SK-N-SH (cell line): ENCODE measurements around the gene IL31. TPM values are rescaled to one million over a fixed set of nuclear protein-coding genes. Genes with fewer than 3 reads are reported as not detected.

Source experiments
- CTCF ChIA-PET: fragments of 300-600, 350-600 bp; formaldehyde crosslinking; extraction: SDS; loops from one replicate; lab custom pipeline; 2021; lab: Yijun Ruan, JAX
- POLR2A ChIA-PET: fragments of 350-600 bp; sonication (Branson Sonifier 250); formaldehyde crosslinking; extraction: SDS; loops from one replicate; lab custom pipeline; 2020; ENCODE audit warnings: antibody characterized with exemption, inconsistent platforms; lab: Yijun Ruan, JAX
- DNase-seq: peaks from one replicate; pipeline ENCODE4 v3.0.0; 2012
- H2AFZ ChIP-seq: fragments of 200-600 bp; sonication (generic); 2 replicates; pipeline ENCODE4 v1.8.1; 2016; ENCODE audit warnings: antibody characterized with exemption, mild to moderate bottlenecking, low read depth
- H3F3A ChIP-seq: fragments of 200-600 bp; sonication (generic); replicated peaks from 2 replicates; pipeline ENCODE3; 2016; ENCODE audit warnings: antibody characterized with exemption, mild to moderate bottlenecking; ENCODE audit not compliant: insufficient read depth
- H3K27ac ChIP-seq, 2 experiments: fragments of 200-500 bp in 1 of 2; fragments of 200-600 bp in 1 of 2; sonication (Bioruptor generic) in 1 of 2; sonication (generic), shearing (Covaris generic) in 1 of 2; 2 replicates each; pipeline versions ENCODE4 v1.5.1 to v1.6.1; 2014 to 2016; ENCODE audit warnings: low read depth in 2 of 2, inconsistent platforms in 1 of 2, low read length in 1 of 2, mild to moderate bottlenecking in 1 of 2, mixed read lengths in 1 of 2
- H3K27me3 ChIP-seq: fragments of 200-600 bp; sonication (generic), shearing (Covaris generic); 2 replicates; pipeline ENCODE4 v1.6.1; 2016; ENCODE audit warnings: mixed run types; ENCODE audit not compliant: insufficient read depth
- H3K36me3 ChIP-seq, 2 experiments: fragments of 200-500 bp in 1 of 2; fragments of 200-600 bp in 1 of 2; sonication (Bioruptor generic) in 1 of 2; sonication (generic) in 1 of 2; replicated peaks in 1 of 2; 2 replicates each; pipeline versions ENCODE3 to v1.5.1; 2014 to 2016; ENCODE audit warnings: low read length in 1 of 2, mild to moderate bottlenecking in 1 of 2; ENCODE audit not compliant: insufficient read depth in 2 of 2, control insufficient read depth in 1 of 2
- H3K4me1 ChIP-seq, 2 experiments: fragments of 200-500 bp in 1 of 2; fragments of 200-600 bp in 1 of 2; sonication (Bioruptor generic) in 1 of 2; sonication (generic), shearing (Covaris generic) in 1 of 2; 2 replicates each; pipeline versions ENCODE4 v1.5.1 to v1.6.1; 2014 to 2016; ENCODE audit warnings: low read depth in 1 of 2, low read length in 1 of 2, mixed run types in 1 of 2; ENCODE audit not compliant: insufficient read depth in 2 of 2, control insufficient read depth in 1 of 2
- H3K4me2 ChIP-seq: fragments of 200-600 bp; sonication (generic), shearing (Covaris generic); 2 replicates; pipeline ENCODE4 v1.6.1; 2017; ENCODE audit warnings: mixed run types
- H3K4me3 ChIP-seq, 2 experiments: fragments of 200-500 bp in 1 of 2; fragments of 200-600 bp in 1 of 2; sonication (Bioruptor generic) in 1 of 2; sonication (generic), shearing (Covaris generic) in 1 of 2; 2 replicates each; pipeline versions ENCODE4 v1.5.1 to v1.8.1; 2014 to 2016; ENCODE audit warnings: low read depth in 2 of 2, inconsistent platforms in 1 of 2, low read length in 1 of 2, mild to moderate bottlenecking in 1 of 2, mixed read lengths in 1 of 2, moderate library complexity in 1 of 2
- H3K79me2 ChIP-seq: fragments of 200-600 bp; sonication (generic); 2 replicates; pipeline ENCODE4 v1.8.1; 2017; ENCODE audit warnings: mild to moderate bottlenecking; ENCODE audit not compliant: insufficient read depth
- H3K9ac ChIP-seq: fragments of 200-600 bp; sonication (generic); 2 replicates; pipeline ENCODE4 v1.6.1; 2017; ENCODE audit warnings: mixed run types
- H3K9me2 ChIP-seq: fragments of 200-600 bp; sonication (generic); 2 replicates; pipeline ENCODE4 v1.6.1; 2017; ENCODE audit warnings: mixed run types
- H3K9me3 ChIP-seq: fragments of 200-600 bp; sonication (generic); 2 replicates; pipeline ENCODE4 v1.6.1; 2017; ENCODE audit warnings: mixed run types, mild to moderate bottlenecking, moderate library complexity
- H4K20me1 ChIP-seq: fragments of 200-600 bp; sonication (generic); 2 replicates; pipeline ENCODE4 v1.6.1; 2017; ENCODE audit warnings: mild to moderate bottlenecking, mixed run types; ENCODE audit not compliant: insufficient read depth
- ELF1 ChIP-seq: IDR thresholded peaks from 2 replicates; pipeline ENCODE4 v1.4.0; 2012
- EP300 ChIP-seq, 2 experiments: IDR thresholded peaks; 2 replicates each; pipeline versions ENCODE4 v1.4.0 to v1.6.1; 2012; ENCODE audit warnings: borderline replicate concordance in 1 of 2, low read depth in 1 of 2, low read length in 1 of 2
- EZH2phosphoT487 ChIP-seq: fragments of 200-600 bp; sonication (generic); IDR thresholded peaks from 2 replicates; pipeline ENCODE4 v1.6.1; 2017; ENCODE audit warnings: low read depth, mixed run types, mild to moderate bottlenecking, antibody characterized with exemption, moderate library complexity, borderline replicate concordance
- FOSL2 ChIP-seq: IDR thresholded peaks from 2 replicates; pipeline ENCODE4 v1.4.0; 2012; ENCODE audit warnings: low read depth, mild to moderate bottlenecking, moderate library complexity, borderline replicate concordance
- FOXM1 ChIP-seq: IDR thresholded peaks from 2 replicates; pipeline ENCODE4 v1.4.0; 2012; ENCODE audit warnings: low read depth, mild to moderate bottlenecking
- GABPA ChIP-seq: IDR thresholded peaks from 2 replicates; pipeline ENCODE4 v1.4.0; 2012; ENCODE audit warnings: low read depth, mild to moderate bottlenecking
- IRF3 ChIP-seq: fragments of 150-350 bp; IDR thresholded peaks from 2 replicates; pipeline ENCODE4 v1.6.1; 2016; ENCODE audit warnings: mild to moderate bottlenecking, low read depth, low read length
- MXI1 ChIP-seq: IDR thresholded peaks from 2 replicates; pipeline ENCODE4 v1.6.1; 2012; ENCODE audit warnings: mild to moderate bottlenecking, low read depth, low read length, improper control_type of control experiment
- NRF1 ChIP-seq: IDR thresholded peaks from 2 replicates; pipeline ENCODE4 v1.6.1; 2012; ENCODE audit warnings: low read depth, mild to moderate bottlenecking, low read length
- POLR2AphosphoS5 ChIP-seq: IDR thresholded peaks from 2 replicates; pipeline ENCODE4 v1.6.1; 2012; ENCODE audit warnings: low read depth, low read length
- RAD21 ChIP-seq: IDR thresholded peaks from 2 replicates; pipeline ENCODE4 v1.6.1; 2012; ENCODE audit warnings: mild to moderate bottlenecking, low read length
- REST ChIP-seq: IDR thresholded peaks from 2 replicates; pipeline ENCODE4 v1.6.1; 2012; ENCODE audit warnings: mild to moderate bottlenecking, low read depth, low read length, moderate library complexity
- RXRA ChIP-seq: IDR thresholded peaks from 2 replicates; pipeline ENCODE4 v1.4.0; 2012; ENCODE audit warnings: low read depth, mild to moderate bottlenecking, borderline replicate concordance
- TCF12 ChIP-seq: IDR thresholded peaks from 2 replicates; pipeline ENCODE4 v1.4.0; 2012
- TEAD4 ChIP-seq: IDR thresholded peaks from 2 replicates; pipeline ENCODE4 v1.4.0; 2012; ENCODE audit warnings: mild to moderate bottlenecking, borderline replicate concordance; ENCODE audit not compliant: insufficient read depth
- USF1 ChIP-seq: IDR thresholded peaks from 2 replicates; pipeline ENCODE4 v1.4.0; 2012; ENCODE audit warnings: low read depth, borderline replicate concordance
- WGBS: methylation state at CpG from one replicate; pipeline ENCODE4 v1.1.6; 2017; ENCODE audit warnings: low lambda C conversion rate; 5-methylcytosine and 5-hydroxymethylcytosine counted together
- polyA plus RNA-seq, 3 experiments: library from polyadenylated mRNA; depleted of rRNA; stranded (reverse); fragments of >200 nt; gene quantifications; 2 replicates each; pipeline ENCODE4 v1.2.3, GENCODE V29; 2012
- TF ChIP-seq, protein P1 (sequence below): fragments of 200-600 bp; sonication (generic); IDR thresholded peaks from 2 replicates; pipeline ENCODE4 v1.6.1; 2017; ENCODE audit warnings: antibody characterized with exemption, mild to moderate bottlenecking, moderate library complexity
- TF ChIP-seq, protein P2 (sequence below): fragments of 150-350 bp; IDR thresholded peaks from 2 replicates; pipeline ENCODE4 v1.6.1; 2017; ENCODE audit warnings: antibody characterized with exemption, low read length, low read depth, borderline replicate concordance
- TF ChIP-seq, protein P3 (sequence below): IDR thresholded peaks from 2 replicates; pipeline ENCODE4; 2012

The IL31 gene
- polyA plus RNA-seq, 1 of the 3 experiments (the other 2 are of a cell fraction) = not detected

DNA sequence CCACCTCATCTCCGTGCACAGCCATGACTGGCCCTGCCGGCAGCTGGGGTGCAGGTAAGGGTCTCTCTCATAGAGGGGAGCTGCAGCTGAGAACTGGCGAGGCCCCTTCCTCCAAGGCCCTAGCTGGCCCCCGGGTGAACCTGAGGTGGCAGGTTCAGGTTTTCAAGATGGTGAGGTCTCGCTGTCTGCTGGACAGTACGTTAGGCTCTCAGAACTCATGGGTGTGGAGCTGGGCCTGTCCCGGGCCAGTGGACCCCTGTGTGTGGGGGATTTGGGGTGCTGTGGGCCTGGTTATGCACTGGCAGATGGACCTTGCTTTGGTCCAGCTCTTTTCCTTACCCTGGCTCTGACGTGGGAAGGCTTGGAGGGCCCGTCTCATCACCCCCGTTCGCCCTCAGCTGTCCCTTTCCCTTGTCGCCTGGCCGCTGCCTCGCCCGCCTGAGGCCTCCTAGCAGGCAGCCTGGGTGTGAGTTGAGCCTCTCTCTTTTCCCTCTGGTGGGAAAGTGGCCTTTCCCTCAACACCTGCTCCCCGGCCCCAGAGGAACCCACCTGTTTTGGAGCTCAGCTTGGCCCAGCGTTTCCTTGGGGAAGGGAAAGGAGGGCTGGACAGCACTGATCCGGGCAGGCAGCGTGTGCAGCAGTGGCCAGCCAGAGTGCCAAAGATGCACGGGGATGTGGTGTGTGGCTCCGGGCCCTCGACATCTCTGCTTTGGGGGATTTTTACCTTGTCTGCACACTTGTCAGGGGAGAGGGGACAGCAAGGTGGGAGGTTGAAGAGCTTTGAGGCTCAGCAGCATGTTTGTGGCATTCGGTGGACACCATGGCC lies 28.3 kb downstream of the IL31 start:
- DNase-seq = no peak
- 97% methylated on average over 12 of the region's 23 CpGs for WGBS
- Histone ChIP-seq H3K27me3 (no peaks in the 10 kb centered on the region), H3K9ac (no peak overlapping the region), H3K27ac (no peak overlapping the region), H3K4me2 (no peak overlapping the region), H3K4me3 (no peak overlapping the region), H2AFZ (no peak overlapping the region), H3K9me3 (no peaks in the 10 kb centered on the region), H4K20me1 (no peaks in the 10 kb centered on the region), H3K36me3 (peaks cover 0 to 26% of the 10 kb centered on the region in 2 experiments), H3K9me2 (no peaks in the 10 kb centered on the region), H3K79me2 (no peaks in the 10 kb centered on the region), H3F3A (no peaks in the 10 kb centered on the region), H3K4me1 (peaks cover 0 to 2% of the 10 kb centered on the region in 2 experiments; a peak in 1 of 4 replicates)
- TF ChIP-seq FOXM1 (no peak), MXI1 (no peak), USF1 (no peak), GABPA (no peak), RAD21 (no peak), REST (no peak), FOSL2 (no peak), TEAD4 (no peak), RXRA (no peak), NRF1 (no peak), IRF3 (no peak), ELF1 (no peak), TCF12 (no peak), POLR2AphosphoS5 (no peak), EZH2phosphoT487 (no peak), EP300 (IDR thresholded peaks at IDR 0.05; ENCODE audit: borderline replicate concordance in 1 of 2, low read depth in 1 of 2, low read length in 1 of 2) (no peak)
- TF ChIP-seq, protein P1, sequence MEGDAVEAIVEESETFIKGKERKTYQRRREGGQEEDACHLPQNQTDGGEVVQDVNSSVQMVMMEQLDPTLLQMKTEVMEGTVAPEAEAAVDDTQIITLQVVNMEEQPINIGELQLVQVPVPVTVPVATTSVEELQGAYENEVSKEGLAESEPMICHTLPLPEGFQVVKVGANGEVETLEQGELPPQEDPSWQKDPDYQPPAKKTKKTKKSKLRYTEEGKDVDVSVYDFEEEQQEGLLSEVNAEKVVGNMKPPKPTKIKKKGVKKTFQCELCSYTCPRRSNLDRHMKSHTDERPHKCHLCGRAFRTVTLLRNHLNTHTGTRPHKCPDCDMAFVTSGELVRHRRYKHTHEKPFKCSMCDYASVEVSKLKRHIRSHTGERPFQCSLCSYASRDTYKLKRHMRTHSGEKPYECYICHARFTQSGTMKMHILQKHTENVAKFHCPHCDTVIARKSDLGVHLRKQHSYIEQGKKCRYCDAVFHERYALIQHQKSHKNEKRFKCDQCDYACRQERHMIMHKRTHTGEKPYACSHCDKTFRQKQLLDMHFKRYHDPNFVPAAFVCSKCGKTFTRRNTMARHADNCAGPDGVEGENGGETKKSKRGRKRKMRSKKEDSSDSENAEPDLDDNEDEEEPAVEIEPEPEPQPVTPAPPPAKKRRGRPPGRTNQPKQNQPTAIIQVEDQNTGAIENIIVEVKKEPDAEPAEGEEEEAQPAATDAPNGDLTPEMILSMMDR = no peak
- TF ChIP-seq, protein P2, sequence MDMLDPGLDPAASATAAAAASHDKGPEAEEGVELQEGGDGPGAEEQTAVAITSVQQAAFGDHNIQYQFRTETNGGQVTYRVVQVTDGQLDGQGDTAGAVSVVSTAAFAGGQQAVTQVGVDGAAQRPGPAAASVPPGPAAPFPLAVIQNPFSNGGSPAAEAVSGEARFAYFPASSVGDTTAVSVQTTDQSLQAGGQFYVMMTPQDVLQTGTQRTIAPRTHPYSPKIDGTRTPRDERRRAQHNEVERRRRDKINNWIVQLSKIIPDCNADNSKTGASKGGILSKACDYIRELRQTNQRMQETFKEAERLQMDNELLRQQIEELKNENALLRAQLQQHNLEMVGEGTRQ = no peak
- TF ChIP-seq, protein P3, sequence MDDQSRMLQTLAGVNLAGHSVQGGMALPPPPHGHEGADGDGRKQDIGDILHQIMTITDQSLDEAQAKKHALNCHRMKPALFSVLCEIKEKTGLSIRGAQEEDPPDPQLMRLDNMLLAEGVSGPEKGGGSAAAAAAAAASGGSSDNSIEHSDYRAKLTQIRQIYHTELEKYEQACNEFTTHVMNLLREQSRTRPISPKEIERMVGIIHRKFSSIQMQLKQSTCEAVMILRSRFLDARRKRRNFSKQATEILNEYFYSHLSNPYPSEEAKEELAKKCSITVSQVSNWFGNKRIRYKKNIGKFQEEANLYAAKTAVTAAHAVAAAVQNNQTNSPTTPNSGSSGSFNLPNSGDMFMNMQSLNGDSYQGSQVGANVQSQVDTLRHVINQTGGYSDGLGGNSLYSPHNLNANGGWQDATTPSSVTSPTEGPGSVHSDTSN = no peak
- ChIA-PET CTCF (interaction anchor here (0.8 to 8.0 kb wide), 3 partner anchors 15 to 45 kb away, joined by 7 to 51 read pairs (median 14); no protein-coding TSS in a partner anchor), POLR2A (interaction anchor here (1.2 kb wide), 1 partner anchor 10 kb away, joined by 6 read pairs; no protein-coding TSS in a partner anchor)
